GM19395 (cell line): ENCODE results near the gene GSDMA.

Experiments
- ATAC-seq: cut with Tn5 transposase; IDR thresholded peaks from one replicate; pipeline ENCODE4 v1.9.1; 2021; ENCODE audit warnings: mild to moderate bottlenecking, moderate library complexity; ENCODE audit not compliant: unreplicated experiment

Gene GSDMA

GRCh38 chr17:39962642-39963220, at the start of gene GSDMA:
GSDMA (plus strand) TSS chr17:39963004; CDS start chr17:39965688, 2,684 bp downstream.
- ATAC-seq = no peak

- ATAC-seq = no peak
These were observed 48.8 kb upstream of the GSDMA start for GRCh38 chr17:39913989-39914388.

GRCh38 chr17:39915559-39915958, 47.2 kb upstream of the GSDMA start:
- no peak for ATAC-seq

- ATAC-seq = no peak
These were observed 45.9 kb upstream of the GSDMA start for GRCh38 chr17:39916918-39917317.

GRCh38 chr17:39919087-39919683, 43.6 kb upstream of the GSDMA start:
- ATAC-seq = no peak

GRCh38 chr17:39920218-39921210, 42.3 kb upstream of the GSDMA start:
- ATAC-seq = no peak

GRCh38 chr17:39921323-39921722, 41.5 kb upstream of the GSDMA start:
- ATAC-seq = no peak

- ATAC-seq = no peak
These were observed 40.8 kb upstream of the GSDMA start for GRCh38 chr17:39922006-39922405.

GRCh38 chr17:39923230-39923629, 39.6 kb upstream of the GSDMA start:
- no peak for ATAC-seq

- no peak for ATAC-seq
These were observed 38.7 kb upstream of the GSDMA start for GRCh38 chr17:39923836-39924690.

- ATAC-seq = no peak
These were observed 38.1 kb upstream of the GSDMA start for GRCh38 chr17:39924691-39925055.

- no peak for ATAC-seq
These were observed 37.3 kb upstream of the GSDMA start for GRCh38 chr17:39925282-39926134.

- ATAC-seq = no peak
These were observed 36.6 kb upstream of the GSDMA start for GRCh38 chr17:39926135-39926587.

GRCh38 chr17:39926588-39927100, 36.2 kb upstream of the GSDMA start:
- ATAC-seq = no peak

- ATAC-seq = peak; percentile 67
These were observed 35.5 kb upstream of the GSDMA start, which contains the start of the genes LRRC3C and ORMDL3 for GRCh38 chr17:39927101-39927928. LRRC3C (plus strand) TSS chr17:39927732; CDS start chr17:39941524, 13,792 bp downstream. ORMDL3 (minus strand) TSS chr17:39927601; CDS start chr17:39924203, 3,398 bp downstream.

- peak; percentile 28 for ATAC-seq
These were observed 34.6 kb upstream of the GSDMA start for GRCh38 chr17:39927929-39928857.

GRCh38 chr17:39928858-39929645, 33.8 kb upstream of the GSDMA start:
- no peak for ATAC-seq
